ENCODE results near the gene RFC4. TPM values are rescaled to one million over a fixed set of nuclear protein-coding genes. Genes with fewer than 3 reads are reported as not detected.

Gene RFC4
- total and polyA plus RNA-seq, 9 of the 15 experiments (the other 6 are each of a cell fraction or from before 2014, with no cell fraction given): 105 to 227 (median 180) TPM

DNA sequence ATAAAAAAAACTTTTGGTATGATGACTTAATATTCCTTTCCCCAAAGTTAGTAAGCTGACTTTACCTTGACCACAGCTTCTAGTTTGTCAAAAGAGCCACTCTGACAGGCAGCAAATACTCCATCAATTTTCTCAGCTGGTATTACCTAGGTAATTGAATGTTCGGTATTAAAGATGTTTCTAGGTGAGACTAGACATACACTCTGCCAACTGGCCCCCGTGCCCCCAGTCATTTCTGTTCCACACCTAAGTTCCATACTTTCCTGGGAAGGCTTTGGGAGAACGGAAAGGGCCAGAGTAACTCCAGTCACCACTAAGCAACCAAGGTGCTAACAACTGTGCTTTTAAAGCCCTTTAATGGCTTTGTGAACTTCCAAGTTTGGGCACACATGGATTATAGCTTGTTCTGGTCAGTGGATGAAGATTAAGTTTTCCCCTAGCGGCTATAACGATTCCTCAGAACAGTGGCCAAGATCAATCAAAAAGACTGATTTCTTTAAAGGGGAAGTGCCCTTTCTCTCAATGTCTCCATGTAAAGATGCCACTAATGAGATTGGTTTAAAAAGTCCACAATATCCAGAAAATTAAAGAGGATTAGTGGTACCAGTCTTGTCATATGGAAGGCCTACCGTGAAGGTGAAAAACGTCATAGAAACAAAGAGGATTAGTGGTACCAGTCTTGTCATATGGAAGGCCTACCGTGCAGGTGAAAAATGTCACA lies 15.9 kb downstream of the RFC4 start (continued):
- TF ChIP-seq SMARCE1 (IDR thresholded peaks at IDR 0.05): no peak
- TF ChIP-seq ZNF77 (CRISPR knock-in tag; IDR thresholded peaks at IDR 0.05): peak; percentile 83; the same call in 1 of the 2 replicates
- TF ChIP-seq, protein P1, sequence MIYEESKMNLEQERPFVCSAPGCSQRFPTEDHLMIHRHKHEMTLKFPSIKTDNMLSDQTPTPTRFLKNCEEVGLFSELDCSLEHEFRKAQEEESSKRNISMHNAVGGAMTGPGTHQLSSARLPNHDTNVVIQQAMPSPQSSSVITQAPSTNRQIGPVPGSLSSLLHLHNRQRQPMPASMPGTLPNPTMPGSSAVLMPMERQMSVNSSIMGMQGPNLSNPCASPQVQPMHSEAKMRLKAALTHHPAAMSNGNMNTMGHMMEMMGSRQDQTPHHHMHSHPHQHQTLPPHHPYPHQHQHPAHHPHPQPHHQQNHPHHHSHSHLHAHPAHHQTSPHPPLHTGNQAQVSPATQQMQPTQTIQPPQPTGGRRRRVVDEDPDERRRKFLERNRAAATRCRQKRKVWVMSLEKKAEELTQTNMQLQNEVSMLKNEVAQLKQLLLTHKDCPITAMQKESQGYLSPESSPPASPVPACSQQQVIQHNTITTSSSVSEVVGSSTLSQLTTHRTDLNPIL (CRISPR knock-in tag; IDR thresholded peaks at IDR 0.05): no peak
- TF ChIP-seq MAZ (CRISPR knock-in tag; conservative IDR thresholded peaks at IDR 0.05 in 1 of 2, IDR thresholded peaks at IDR 0.05 in 1 of 2): peak in 1 of 2 experiments; percentile 44; a peak in 2 of 4 replicates
- peak; percentile 27; the same call in 1 of the 2 replicates for TF ChIP-seq ZNF354B (CRISPR knock-in tag; IDR thresholded peaks at IDR 0.05)
- no peak for TF ChIP-seq BRD9 (IDR thresholded peaks at IDR 0.05; ENCODE audit: low read depth, partially characterized antibody)
- no peak for TF ChIP-seq TAF15 (IDR thresholded peaks at IDR 0.05; ENCODE audit: low read depth, low read length)
- TF ChIP-seq, protein P2, sequence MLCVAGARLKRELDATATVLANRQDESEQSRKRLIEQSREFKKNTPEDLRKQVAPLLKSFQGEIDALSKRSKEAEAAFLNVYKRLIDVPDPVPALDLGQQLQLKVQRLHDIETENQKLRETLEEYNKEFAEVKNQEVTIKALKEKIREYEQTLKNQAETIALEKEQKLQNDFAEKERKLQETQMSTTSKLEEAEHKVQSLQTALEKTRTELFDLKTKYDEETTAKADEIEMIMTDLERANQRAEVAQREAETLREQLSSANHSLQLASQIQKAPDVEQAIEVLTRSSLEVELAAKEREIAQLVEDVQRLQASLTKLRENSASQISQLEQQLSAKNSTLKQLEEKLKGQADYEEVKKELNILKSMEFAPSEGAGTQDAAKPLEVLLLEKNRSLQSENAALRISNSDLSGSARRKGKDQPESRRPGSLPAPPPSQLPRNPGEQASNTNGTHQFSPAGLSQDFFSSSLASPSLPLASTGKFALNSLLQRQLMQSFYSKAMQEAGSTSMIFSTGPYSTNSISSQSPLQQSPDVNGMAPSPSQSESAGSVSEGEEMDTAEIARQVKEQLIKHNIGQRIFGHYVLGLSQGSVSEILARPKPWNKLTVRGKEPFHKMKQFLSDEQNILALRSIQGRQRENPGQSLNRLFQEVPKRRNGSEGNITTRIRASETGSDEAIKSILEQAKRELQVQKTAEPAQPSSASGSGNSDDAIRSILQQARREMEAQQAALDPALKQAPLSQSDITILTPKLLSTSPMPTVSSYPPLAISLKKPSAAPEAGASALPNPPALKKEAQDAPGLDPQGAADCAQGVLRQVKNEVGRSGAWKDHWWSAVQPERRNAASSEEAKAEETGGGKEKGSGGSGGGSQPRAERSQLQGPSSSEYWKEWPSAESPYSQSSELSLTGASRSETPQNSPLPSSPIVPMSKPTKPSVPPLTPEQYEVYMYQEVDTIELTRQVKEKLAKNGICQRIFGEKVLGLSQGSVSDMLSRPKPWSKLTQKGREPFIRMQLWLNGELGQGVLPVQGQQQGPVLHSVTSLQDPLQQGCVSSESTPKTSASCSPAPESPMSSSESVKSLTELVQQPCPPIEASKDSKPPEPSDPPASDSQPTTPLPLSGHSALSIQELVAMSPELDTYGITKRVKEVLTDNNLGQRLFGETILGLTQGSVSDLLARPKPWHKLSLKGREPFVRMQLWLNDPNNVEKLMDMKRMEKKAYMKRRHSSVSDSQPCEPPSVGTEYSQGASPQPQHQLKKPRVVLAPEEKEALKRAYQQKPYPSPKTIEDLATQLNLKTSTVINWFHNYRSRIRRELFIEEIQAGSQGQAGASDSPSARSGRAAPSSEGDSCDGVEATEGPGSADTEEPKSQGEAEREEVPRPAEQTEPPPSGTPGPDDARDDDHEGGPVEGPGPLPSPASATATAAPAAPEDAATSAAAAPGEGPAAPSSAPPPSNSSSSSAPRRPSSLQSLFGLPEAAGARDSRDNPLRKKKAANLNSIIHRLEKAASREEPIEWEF (CRISPR knock-in tag; IDR thresholded peaks at IDR 0.05): no peak
- TF ChIP-seq, protein P3, sequence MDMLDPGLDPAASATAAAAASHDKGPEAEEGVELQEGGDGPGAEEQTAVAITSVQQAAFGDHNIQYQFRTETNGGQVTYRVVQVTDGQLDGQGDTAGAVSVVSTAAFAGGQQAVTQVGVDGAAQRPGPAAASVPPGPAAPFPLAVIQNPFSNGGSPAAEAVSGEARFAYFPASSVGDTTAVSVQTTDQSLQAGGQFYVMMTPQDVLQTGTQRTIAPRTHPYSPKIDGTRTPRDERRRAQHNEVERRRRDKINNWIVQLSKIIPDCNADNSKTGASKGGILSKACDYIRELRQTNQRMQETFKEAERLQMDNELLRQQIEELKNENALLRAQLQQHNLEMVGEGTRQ (CRISPR knock-in tag; IDR thresholded peaks at IDR 0.05): no peak
- TF ChIP-seq RFX1 (IDR thresholded peaks at IDR 0.05): no peak
- TF ChIP-seq SOX6 (IDR thresholded peaks at IDR 0.05): no peak
- TF ChIP-seq BCOR (IDR thresholded peaks at IDR 0.05): no peak
- TF ChIP-seq CHD2 (IDR thresholded peaks at IDR 0.05; ENCODE audit: low read depth, low read length): 0 out of 2 replicates have a peak, but pooled peaks have one; percentile 34
- TF ChIP-seq, protein P4, sequence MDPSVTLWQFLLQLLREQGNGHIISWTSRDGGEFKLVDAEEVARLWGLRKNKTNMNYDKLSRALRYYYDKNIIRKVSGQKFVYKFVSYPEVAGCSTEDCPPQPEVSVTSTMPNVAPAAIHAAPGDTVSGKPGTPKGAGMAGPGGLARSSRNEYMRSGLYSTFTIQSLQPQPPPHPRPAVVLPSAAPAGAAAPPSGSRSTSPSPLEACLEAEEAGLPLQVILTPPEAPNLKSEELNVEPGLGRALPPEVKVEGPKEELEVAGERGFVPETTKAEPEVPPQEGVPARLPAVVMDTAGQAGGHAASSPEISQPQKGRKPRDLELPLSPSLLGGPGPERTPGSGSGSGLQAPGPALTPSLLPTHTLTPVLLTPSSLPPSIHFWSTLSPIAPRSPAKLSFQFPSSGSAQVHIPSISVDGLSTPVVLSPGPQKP (CRISPR knock-in tag; IDR thresholded peaks at IDR 0.05): no peak
- TF ChIP-seq SUPT5H (IDR thresholded peaks at IDR 0.05): peak; percentile 88
- TF ChIP-seq, protein P5, sequence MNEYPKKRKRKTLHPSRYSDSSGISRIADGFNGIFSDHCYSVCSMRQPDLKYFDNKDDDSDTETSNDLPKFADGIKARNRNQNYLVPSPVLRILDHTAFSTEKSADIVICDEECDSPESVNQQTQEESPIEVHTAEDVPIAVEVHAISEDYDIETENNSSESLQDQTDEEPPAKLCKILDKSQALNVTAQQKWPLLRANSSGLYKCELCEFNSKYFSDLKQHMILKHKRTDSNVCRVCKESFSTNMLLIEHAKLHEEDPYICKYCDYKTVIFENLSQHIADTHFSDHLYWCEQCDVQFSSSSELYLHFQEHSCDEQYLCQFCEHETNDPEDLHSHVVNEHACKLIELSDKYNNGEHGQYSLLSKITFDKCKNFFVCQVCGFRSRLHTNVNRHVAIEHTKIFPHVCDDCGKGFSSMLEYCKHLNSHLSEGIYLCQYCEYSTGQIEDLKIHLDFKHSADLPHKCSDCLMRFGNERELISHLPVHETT (CRISPR knock-in tag; conservative IDR thresholded peaks at IDR 0.05 in 1 of 2, IDR thresholded peaks at IDR 0.05 in 1 of 2): no peak
- TF ChIP-seq RHOXF2B (CRISPR knock-in tag; conservative IDR thresholded peaks at IDR 0.05): 0 out of 2 replicates have a peak, but pooled peaks have one; percentile 72
- TF ChIP-seq NCOA4 (IDR thresholded peaks at IDR 0.05; ENCODE audit: partially characterized antibody): no peak
- no peak for TF ChIP-seq ZBTB17 (CRISPR knock-in tag; IDR thresholded peaks at IDR 0.05)

Data from K562 (cell line).